Fibroblast of peridontal ligament (primary cell): Measurements from ENCODE around the gene RAB39A.

ENCODE experiments used
- DNase-seq: peaks from one replicate; pipeline ENCODE4 v3.0.0-alpha.2; 2010; ENCODE audit errors: extremely low read depth

RAB39A gene

DNA sequence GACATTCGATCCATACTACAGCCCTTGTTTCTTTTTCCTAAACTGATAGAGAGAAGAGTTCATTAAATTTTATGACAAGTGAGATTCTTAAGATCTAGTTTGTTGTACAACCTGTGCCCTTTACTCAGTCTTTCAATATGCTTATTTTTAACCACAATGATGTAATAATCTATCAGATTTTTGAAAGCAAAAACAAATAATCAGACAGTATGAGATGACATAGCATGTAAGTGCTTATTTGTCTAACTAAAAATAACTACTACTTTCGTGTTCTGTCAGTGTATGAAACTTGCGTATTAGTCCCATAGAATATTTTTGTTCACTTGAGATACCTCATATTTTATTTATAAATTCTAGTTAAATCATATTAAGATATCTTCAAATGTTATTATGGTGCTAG lies 33.2 kb downstream of the RAB39A start:
- DNase-seq: no peak

GRCh38 chr11:107962181-107962580 lies 33.9 kb downstream of the RAB39A start:
- no peak for DNase-seq

GRCh38 chr11:107963091-107963490 lies 34.8 kb downstream of the RAB39A start:
- no peak for DNase-seq

- DNase-seq: no peak
Measured at GRCh38 chr11:107969219-107969618, 41.0 kb downstream of the RAB39A start.

GRCh38 chr11:107970049-107970448 lies 41.8 kb downstream of the RAB39A start:
- no peak for DNase-seq

DNA sequence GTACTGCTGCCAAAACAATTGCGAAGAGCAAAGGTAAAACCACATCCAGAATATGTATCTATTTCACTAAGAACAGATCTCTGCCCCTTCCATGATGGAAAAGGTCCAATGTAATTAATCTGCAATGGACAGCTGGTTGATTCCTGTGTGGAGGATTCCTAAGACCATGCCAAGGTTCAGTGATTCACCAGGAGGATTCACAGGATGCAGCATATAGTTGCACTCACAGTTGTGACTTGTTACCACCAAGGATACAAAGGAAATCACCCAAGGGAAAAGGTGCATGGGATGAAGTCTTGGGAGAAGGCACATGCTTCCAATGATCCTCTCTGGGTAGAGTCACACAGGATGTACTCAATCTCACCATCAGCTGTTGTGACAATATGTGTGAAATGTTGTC lies 45.4 kb downstream of the RAB39A start:
- DNase-seq: no peak

DNA sequence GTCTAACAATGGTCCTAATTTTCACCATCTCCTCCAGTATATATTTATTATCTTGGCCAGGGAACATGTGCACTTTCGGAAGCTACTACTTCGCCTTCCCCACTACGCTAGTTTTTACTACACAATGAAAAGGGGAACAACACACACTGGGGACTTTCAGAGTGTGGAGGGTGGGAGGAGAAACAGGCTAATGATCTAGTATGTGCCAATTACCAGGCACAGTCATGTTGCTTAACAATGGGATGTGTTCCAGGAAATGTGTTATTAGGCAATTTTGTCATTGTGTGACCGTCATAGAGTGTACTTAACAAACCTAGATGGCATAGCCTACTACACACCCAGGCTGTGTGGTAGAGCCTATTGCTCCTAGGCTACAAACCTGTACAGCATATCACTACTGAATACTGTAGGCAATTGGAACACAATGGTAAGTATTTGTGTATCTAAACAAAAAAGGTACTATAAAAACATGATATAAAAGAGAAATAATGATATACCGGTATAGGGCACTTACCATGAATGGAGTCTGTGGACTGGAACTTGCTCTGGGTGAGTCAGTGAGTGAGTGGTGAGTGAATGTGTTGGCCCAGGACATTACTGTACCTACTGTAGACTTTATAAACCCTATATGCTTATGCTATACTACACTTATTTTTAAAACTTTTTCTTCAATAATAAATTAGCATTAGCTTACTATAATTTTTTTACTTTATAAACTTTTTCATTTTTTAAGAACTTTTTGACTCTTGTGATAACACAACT lies 60.3 kb downstream of the RAB39A start:
- no peak for DNase-seq

DNA sequence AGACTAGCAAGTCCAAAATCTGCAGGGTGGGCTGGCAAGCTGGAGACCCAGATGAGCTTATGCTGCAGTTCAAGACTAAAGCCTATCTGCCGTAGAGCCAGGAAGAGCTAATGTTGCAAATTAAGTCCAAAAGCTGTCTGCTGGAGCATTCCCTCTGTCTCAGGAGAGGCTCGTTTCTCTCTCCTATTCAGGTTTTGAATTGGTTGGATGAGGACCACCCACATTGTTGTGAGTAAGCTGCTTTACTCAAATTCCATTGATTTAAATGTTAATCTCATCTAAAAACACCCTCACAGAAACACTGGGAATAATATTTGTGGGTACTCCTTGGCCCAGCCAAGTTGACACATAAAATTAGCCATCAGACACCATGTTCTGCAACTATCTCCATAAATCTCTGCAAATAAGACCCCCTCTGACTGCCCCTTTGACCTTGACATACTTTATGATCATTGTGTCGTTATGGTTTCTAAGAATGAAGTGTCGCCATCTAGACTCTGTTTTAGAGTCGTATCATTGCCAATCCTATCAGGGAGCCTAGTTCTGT lies 63.7 kb downstream of the RAB39A start:
- DNase-seq: no peak

- no peak for DNase-seq
Measured at GRCh38 chr11:107996006-107996776, 67.9 kb downstream of the RAB39A start.

- DNase-seq: peak; percentile 14
Measured at GRCh38 chr11:107998761-107999160, 70.5 kb downstream of the RAB39A start.

GRCh38 chr11:107999759-108000455 lies 71.7 kb downstream of the RAB39A start:
- DNase-seq: peak; percentile 13

DNA sequence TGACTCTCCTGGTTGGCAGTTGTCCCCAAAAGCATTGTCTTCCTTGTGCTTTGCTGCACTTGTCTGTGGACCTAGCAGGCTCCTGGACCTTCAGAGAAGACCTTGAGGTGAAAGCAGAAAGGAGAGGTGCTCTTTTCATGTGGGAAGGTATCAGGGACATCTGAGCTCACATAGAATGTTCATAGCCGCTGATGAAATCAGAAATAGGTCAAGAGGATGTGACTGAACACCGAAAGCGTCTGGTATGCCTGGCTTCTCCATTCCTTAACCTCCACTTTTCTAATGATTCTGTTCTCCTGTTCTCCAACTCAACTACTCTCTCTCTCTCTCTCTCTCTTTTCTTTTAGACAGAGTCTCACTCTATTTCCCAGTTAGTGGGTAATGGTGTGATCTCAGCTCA lies 74.2 kb downstream of the RAB39A start:
- no peak for DNase-seq

- no peak for DNase-seq
Measured at GRCh38 chr11:108003623-108004022, 75.4 kb downstream of the RAB39A start.

DNA sequence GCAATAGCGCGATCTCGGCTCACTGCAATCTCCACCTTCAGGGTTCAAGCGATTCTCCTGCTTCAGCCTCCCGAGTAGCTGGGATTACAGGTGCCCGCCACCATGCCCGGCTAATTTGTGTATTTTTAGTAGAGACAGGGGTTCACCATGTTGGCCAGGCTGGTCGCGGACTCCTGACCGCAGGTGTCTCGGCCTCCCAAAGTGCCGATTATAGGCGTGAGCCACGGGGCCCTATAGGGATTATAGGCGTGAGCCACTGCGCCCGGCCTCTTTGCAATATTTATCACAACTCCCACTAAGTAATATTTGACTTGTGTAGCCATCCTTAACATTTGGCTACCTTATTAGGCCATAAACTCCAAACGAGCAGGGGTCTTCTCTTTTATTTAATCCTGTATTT lies 79.6 kb downstream of the RAB39A start:
- DNase-seq: no peak

DNA sequence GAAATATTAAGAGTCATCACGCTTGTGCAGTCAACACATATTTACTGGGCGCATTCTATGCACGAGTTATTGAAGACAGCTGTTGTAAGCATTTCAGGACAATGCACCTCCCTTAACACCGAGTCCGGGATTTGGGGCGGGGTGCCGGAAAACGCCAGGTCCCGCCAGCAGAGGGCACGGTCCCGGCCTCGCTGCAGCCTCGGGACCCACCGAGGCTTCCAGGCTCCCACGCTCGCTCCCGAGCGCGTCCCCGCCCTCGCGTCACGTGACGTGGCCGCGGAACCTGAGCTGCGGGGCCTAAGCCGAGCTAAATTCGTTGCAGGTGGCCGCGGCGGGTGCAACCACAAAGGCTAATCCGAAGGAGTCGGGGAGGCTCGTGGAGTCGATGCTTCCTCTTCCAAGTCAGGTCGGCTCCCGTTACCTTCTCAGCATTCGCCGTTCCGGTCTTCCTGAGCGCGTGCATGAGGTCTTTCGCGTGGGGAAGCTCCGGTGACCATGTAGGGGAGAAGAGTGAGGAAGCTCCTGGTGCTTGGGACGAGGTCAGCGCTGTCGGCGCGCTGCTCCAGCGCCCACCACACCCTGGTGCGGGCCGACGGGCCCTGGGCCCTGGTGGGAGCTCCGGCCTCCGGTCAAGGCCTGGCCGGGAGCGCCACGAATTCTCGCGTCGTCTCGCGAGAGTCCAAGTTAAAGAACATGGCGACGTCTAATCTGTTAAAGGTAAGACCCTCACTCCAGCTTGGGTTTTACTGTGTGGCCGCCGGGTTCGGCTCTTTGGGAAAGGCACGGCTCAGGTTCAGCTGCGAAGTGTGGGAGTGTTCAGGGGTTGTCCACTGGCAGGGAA lies 80.6 kb downstream of the RAB39A start, which contains the start of gene CUL5:
Gene CUL5 (plus strand): TSS at position 243 of the 841 bp plus-strand sequence. CDS start 451 bp downstream, at position 694.
- peak; percentile 92 for DNase-seq

DNA sequence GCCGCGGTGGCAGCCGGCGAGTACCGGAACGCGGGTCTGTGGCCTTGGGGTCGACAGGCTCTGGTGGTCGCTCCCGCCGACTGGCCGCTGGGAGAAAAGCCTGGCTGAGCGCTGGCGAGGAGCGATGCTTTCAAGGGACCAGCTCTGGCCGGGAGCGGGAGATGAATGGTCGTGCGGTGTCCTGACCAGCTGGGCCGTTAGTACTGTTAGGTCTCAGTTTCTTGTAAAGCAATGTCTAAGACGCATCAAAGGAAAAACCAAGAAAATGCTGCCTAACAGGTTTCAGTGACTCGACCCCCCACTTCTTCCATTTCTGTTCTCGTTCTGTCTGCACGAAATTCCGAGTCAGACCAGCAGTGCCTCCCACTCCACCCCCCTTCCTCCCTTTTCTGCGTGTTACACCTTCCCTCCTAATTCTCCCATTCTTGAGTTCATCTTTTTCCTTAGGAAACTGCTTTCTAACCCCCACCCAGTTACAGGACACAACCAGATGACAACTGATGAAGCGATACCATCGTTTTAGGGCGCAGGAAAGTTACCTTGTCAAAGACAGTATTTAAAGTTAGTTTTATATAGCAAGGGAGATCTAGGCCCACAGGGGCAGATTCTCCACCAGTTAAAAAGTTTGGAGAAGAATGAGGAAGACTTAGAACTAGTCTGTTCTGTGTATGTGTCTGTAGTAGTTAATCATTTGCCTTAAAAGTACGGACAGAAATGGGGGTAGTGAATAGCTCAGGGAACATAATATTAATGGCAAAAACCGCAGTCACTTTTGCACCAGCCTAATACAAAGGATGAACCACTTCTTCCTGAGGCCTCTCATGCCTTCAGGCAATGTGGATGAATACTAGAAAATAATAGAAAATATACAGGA lies 81.5 kb downstream of the RAB39A start:
- DNase-seq: peak; percentile 34

- no peak for DNase-seq
Measured at GRCh38 chr11:108012139-108012725, 84.0 kb downstream of the RAB39A start.
